Measurements from ENCODE around the gene ZNF497. TPM values are rescaled to one million over a fixed set of nuclear protein-coding genes. Genes with fewer than 3 reads are reported as not detected.
A peak's percentile ranks its signal among the peaks of the same experiment; 100 is the strongest.
"Not testable (repeated sequence)": the region's sequence is repeated elsewhere in the genome, so short reads cannot be mapped to it uniquely, and the experiment has no call there.

ZNF497 gene
- total and polyA plus RNA-seq, 2 donors (not counting 1 experiment from before 2014, with no cell fraction given): 0.03 to 2.5 TPM

GRCh38 chr19:58379246-58379645, 16.7 kb upstream of the ZNF497 start:
- Histone ChIP-seq H3K4me3 (replicated peaks in 1 of 4; ENCODE audit: control extremely low read depth in 1 of 4, insufficient read depth in 1 of 4, low read depth in 3 of 4, low read length in 4 of 4) (no peak overlapping the region), H3K9me3 (ENCODE audit: control insufficient read depth, insufficient read depth, low read depth, low read length) (no peaks in the 10 kb centered on the region), H3K79me2 (ENCODE audit: control insufficient read depth, insufficient read depth, low read length) (peaks cover 2% of the 10 kb centered on the region), H3K4me1 (ENCODE audit: control insufficient read depth, extremely low read depth, insufficient read depth, low read length) (peaks cover 4% of the 10 kb centered on the region), H2AFZ (ENCODE audit: low read length) (no peak overlapping the region), H3K27me3 (ENCODE audit: control insufficient read depth, insufficient read depth, low read length) (no peaks in the 10 kb centered on the region), H3K27ac (ENCODE audit: insufficient read depth, low read length) (no peak overlapping the region), H3K36me3 (ENCODE audit: control insufficient read depth, insufficient read depth, low read length) (no peaks in the 10 kb centered on the region), H4K20me1 (ENCODE audit: control insufficient read depth, extremely low read depth, insufficient read depth, low read length) (no peaks in the 10 kb centered on the region), H3K9ac (ENCODE audit: insufficient read depth, low read length) (no peak overlapping the region), H3K4me2 (ENCODE audit: extremely low read depth, insufficient read depth, low read length) (peak overlapping the region; percentile 87)
- no peak for DNase-seq (ENCODE audit: low read depth in 2 of 2)
- TF ChIP-seq CTCF (conservative IDR thresholded peaks at IDR 0.05 in 1 of 2, IDR thresholded peaks at IDR 0.05 in 1 of 2; ENCODE audit: low read depth in 1 of 2, low read length in 2 of 2): no peak
- TF ChIP-seq EZH2 (IDR thresholded peaks at IDR 0.05; ENCODE audit: low read length, missing control alignments): no peak

DNA sequence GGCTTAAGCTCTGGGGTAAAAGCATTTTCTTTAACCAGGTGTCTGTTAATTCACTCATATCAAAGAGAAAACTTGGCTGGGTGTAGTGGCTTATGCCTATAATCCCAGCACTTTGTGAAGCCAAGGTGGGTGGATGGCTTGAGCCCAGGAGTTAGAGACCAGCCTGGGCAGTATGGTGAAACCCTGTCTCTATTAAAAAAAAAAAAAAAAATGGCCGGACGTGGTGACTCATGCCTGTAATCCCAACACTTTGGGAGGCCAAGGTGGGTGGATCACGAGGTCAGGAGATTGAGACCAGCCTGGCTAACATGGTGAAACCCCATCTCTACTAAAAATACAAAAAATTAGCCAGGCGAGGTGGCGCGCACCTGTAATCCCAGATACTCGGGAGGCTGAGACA, 14.2 kb upstream of the ZNF497 start:
- H3K4me1 ChIP-seq (ENCODE audit: control insufficient read depth, extremely low read depth, insufficient read depth, low read length); H3K27me3 ChIP-seq (ENCODE audit: control insufficient read depth, insufficient read depth, low read length); H3K79me2 ChIP-seq (ENCODE audit: control insufficient read depth, insufficient read depth, low read length); H3K9ac ChIP-seq (ENCODE audit: insufficient read depth, low read length); H3K4me3 ChIP-seq (replicated peaks in 1 of 4; ENCODE audit: control extremely low read depth in 1 of 4, insufficient read depth in 1 of 4, low read depth in 3 of 4, low read length in 4 of 4); DNase-seq (ENCODE audit: low read depth in 2 of 2); H3K36me3 ChIP-seq (ENCODE audit: control insufficient read depth, insufficient read depth, low read length); H3K27ac ChIP-seq (ENCODE audit: insufficient read depth, low read length); H3K9me3 ChIP-seq (ENCODE audit: control insufficient read depth, insufficient read depth, low read depth, low read length); H4K20me1 ChIP-seq (ENCODE audit: control insufficient read depth, extremely low read depth, insufficient read depth, low read length); H2AFZ ChIP-seq (ENCODE audit: low read length); H3K4me2 ChIP-seq (ENCODE audit: extremely low read depth, insufficient read depth, low read length): not testable (repeated sequence)

DNA sequence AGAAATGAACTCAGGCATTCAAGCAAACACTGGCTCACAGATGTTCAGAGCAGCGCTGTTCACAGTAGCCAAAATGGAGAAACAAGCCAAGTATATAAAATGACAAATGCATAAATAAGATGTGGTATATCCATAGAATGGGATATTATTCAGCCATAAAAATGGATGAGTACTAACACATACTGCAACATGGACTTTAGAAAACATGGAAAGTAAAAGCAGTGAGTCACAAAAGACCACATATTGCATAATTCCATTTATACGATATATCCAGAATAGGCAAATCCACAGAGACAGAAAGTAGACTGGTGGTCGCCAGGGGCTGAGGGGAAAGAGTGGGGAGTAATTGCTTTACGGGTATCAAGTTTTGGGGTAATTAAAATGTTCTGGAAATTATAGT, 11.6 kb upstream of the ZNF497 start:
- H4K20me1 ChIP-seq (ENCODE audit: control insufficient read depth, extremely low read depth, insufficient read depth, low read length): no peaks in the 10 kb centered on the region
- no peaks in the 10 kb centered on the region for H3K27me3 ChIP-seq (ENCODE audit: control insufficient read depth, insufficient read depth, low read length)
- H2AFZ ChIP-seq (ENCODE audit: low read length): no peak overlapping the region
- H3K4me1 ChIP-seq (ENCODE audit: control insufficient read depth, extremely low read depth, insufficient read depth, low read length): no peaks in the 10 kb centered on the region
- no peak overlapping the region for H3K9ac ChIP-seq (ENCODE audit: insufficient read depth, low read length)
- no peaks in the 10 kb centered on the region for H3K79me2 ChIP-seq (ENCODE audit: control insufficient read depth, insufficient read depth, low read length)
- DNase-seq (ENCODE audit: low read depth in 2 of 2): no peak
- H3K9me3 ChIP-seq (ENCODE audit: control insufficient read depth, insufficient read depth, low read depth, low read length): no peaks in the 10 kb centered on the region
- no peaks in the 10 kb centered on the region for H3K36me3 ChIP-seq (ENCODE audit: control insufficient read depth, insufficient read depth, low read length)
- no peak overlapping the region for H3K4me2 ChIP-seq (ENCODE audit: extremely low read depth, insufficient read depth, low read length)
- H3K27ac ChIP-seq (ENCODE audit: insufficient read depth, low read length): no peak overlapping the region
- no peak overlapping the region for H3K4me3 ChIP-seq (replicated peaks in 1 of 4; ENCODE audit: control extremely low read depth in 1 of 4, insufficient read depth in 1 of 4, low read depth in 3 of 4, low read length in 4 of 4)
- TF ChIP-seq EZH2 (IDR thresholded peaks at IDR 0.05; ENCODE audit: low read length, missing control alignments) (no peak), CTCF (conservative IDR thresholded peaks at IDR 0.05 in 1 of 2, IDR thresholded peaks at IDR 0.05 in 1 of 2; ENCODE audit: low read depth in 1 of 2, low read length in 2 of 2) (no peak)

All from fibroblast of lung (primary cell).